Activated T-cell treated with anti-CD3 and anti-CD28 coated beads for 48 hours (primary cell): Measurements from ENCODE around the gene FHL3.

Source experiments
- DNase-seq: peaks from one replicate; pipeline ENCODE4 v3.0.0-alpha.2; 2020; ENCODE audit warnings: low read depth

Gene FHL3

GRCh38 chr1:38012363-38013226 is 7.3 kb upstream of the FHL3 start, which contains the start of gene UTP11:
Gene UTP11 (plus strand): TSS chr1:38012734. CDS start chr1:38012803, 69 bp downstream.
- DNase-seq, result peak; percentile 84

DNA sequence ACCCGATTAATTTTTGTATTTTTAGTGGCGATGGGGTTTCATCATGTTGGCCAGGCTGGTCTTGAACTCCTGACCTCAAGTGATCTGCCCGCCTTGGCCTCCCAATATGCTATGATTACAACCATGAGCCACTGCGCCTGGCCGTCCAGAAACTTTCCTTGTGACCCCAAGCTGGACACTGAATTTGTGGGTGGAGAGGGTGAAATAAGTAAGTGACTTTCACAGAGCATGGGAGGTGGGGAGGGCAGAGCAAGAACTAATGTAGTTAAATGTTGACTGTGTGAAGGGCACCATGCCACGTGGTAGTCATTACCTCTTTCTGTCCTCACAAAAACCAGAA is 4.5 kb upstream of the FHL3 start:
- no peak for DNase-seq

- peak; percentile 44 for DNase-seq
Observed at GRCh38 chr1:38009088-38009840, 4.0 kb upstream of the FHL3 start.

- no peak for DNase-seq
Observed at GRCh38 chr1:38006008-38006828, 904 bp upstream of the FHL3 start.

GRCh38 chr1:38004284-38005108 is 818 bp downstream of the FHL3 start:
- DNase-seq, result no peak

DNA sequence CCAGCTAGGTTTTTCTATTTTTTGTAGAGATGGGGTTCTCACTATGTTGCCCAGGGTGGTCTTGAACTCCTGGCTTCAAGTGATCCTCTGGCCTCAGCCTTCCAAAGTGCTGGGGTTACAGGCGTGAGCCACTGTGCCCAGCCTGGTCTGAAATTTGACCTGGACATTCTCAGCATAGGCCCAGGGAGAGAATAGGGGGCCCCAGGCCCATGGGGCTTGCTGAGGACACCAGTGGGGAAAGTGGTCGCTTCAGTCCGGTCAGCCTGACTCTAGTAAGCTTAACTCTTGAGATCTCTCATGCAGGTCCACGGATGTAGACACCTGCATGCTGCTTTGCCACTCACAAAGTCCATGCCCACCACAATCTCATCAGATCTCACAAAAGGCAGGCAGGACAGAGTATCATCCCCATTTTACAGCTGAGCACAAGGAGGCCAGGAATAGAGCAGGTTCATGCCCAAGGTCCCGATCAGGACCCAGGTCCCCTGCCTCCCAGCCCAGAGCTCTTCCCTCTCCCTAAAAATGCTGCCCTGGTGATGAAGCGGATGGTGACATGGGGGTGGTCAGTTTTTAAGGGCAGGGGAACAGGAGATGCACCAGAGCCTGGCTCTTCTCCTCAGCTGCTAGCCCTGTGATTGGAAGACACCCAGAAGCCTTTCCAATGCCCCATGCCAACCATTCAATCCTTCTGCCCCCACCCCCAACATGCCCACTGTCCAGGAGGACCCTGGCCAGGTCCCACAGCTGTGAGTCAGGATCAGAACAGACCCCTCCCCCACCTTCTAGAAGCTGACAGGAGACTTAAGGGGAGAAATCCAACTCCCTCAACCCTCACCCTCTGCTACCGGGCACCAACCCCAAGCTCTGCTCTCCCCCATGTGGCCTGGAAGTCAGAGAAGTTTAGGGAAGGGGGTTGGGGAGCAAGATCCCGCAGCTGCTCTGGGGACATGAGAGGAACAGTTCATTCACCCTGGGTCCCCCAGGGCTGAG is 1.8 kb downstream of the FHL3 start:
- no peak for DNase-seq

DNA sequence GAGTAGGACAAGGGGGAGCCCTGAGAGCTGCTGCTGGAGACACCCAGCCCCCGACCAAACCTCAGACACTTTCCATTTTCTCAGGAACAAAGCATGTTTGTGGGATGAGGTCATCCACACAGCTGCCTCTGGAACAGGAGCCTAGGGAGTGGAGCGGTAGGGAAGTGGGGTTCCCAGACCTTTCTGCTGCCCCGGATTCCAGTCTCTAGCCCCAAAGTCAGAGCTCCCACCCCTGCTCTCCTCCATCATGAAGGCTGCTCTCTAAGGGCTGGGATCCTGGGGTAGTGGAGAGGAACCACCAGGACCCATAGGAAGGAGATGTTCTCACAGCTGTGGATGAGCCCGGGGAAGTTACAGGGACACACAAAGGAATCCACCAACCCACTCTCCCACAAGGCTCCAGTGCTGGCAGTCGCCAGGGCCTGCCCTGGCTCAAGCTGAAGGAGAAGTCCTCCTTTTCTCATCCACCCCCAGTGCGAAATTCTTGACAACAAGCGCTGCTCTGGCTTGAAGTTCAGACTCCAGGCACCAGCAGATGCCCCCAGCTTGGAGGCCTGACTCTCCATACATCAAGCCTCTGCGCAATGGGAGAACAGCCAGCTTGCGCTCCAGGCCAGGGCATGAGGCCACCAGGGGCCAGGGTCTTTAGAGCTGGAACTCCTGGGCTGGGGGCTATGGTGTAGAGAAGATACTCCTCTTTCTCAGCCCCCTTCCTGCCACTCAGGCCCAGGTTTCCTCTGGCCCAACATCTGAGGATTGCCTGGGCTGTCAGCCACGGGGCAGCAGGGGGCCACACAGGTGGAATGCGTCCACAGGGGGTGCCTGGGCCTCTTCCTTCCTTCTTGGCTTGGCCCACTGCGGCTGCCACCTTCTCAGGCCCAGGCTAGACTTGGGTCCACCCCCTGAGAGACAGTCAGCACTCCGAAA is 4.5 kb downstream of the FHL3 start:
- DNase-seq, result no peak

DNA sequence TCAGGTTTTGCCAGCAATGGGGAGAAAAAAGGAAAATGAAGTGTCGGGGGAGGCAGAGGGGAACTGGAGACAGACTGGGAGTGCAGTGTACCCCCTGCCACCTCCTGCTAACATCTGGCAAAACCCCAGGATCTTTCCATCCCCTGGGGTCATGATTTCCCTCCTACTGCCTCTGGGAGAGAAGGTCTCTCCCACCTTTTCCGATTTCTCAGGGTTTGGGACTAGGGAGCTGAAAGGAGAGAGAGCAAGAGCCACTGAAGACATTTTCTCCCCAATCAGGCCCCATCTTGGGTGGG is 5.1 kb downstream of the FHL3 start:
- no peak for DNase-seq

DNA sequence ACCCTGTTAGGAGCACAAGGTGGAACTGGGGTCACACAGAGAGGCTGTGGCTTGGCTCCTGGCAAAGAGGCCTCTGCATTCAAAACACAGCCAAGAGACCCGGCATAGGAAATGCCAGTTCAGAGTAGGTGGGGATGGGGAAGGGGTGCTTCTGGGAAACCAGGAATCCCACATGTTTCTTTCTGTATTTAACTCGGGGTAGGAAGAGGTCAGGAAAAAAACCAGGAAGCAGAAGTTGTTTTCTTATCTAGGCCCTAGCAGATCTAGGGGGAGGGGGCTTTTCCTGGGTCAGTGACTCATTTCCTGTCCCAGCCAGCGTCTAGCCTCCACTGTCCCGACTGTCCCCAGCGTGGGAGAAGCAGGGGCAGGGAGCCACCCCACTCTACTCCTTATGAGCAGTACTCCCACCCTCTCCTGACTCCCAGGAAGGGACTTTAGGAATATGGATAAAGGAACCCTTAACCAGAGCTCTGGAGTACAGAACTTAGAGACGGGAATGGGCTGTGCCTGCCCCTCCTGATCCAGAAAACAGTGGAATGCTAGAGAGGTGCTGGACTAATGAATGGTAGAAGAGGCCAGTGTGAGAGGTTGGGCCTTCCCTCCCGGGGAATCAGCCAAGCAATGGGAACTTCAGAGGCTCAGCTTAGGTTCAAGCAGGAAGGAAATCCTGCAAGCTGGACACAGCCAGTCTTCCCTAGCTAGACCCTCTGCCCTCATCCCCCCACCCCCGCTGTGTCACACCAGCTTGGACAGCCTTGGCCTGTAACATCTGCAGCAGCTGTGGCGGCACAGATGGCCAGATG is 5.7 kb downstream of the FHL3 start:
- DNase-seq, result no peak

GRCh38 chr1:37998913-37999429 is 6.3 kb downstream of the FHL3 start:
- DNase-seq, result no peak

DNA sequence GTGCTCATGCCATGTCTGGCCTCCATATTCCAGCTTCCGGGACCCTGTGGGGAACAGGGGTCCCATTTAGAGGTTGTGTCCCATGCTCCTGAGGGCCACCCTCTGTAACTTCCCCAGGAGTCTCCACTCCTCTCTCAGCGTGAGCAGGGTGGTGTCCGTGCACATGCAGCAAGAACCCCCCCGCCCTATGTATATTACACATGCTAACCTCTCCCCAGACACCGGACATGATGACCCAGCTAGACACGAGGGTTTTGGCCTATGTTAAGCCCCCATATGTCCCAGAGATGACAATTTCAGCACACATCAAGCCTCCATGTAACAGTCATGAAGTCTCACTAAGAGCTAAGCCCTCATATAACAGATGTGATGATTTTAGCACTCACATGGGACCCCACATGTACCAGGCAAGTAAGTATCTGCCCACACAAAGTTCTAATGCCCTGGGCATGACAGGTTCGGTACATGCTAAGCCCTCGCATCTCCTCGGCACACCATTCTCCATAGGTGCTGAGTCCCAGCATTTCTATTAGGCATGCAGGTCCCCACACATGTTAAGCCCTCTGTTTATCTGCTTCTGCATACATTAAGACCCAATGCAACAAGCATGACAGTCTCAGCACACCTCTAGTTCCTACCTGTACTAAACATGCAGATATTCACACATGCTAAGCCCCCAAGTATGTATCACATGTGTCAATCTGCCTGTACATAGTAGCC is 7.1 kb downstream of the FHL3 start:
- no peak for DNase-seq

DNA sequence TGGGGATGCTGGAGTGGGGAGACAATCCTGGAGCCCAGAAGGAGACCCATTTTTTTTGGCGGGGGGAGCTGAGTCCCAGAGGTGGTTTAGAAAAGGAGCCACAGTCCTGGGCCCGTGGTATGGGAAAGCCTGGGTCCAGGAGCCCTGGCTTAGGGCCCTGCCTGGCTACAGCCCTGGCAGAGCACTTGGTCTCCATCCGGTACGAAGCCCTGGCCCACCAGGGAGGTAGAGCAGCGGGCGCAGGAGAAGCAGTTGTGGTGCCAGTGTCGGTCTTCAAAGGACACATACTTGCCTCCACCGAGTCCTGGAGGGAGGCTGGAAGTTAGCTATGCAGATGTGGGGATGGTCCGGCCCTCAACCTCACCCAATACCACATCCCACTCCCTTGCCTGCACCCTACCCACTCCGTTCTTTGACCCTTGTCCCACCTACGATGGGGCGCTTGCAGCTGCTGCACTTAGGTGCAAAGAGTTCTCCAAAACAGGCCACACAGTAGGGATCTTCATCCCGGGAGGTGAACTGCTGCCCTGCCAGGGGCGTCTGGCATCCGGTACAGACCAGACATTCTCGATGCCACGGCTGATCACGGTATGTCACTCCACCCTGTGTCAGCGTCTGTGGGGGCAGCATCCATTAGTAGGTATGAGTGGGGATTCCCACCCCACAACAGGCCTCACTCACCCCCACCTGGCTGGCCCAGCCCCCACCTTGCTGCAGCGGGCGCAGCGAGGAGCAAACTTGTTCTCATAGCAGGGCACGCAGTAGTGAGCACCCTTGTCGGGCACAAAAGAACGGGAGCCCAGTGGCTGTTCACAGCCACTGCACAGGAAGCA is 7.8 kb downstream of the FHL3 start:
- no peak for DNase-seq

DNA sequence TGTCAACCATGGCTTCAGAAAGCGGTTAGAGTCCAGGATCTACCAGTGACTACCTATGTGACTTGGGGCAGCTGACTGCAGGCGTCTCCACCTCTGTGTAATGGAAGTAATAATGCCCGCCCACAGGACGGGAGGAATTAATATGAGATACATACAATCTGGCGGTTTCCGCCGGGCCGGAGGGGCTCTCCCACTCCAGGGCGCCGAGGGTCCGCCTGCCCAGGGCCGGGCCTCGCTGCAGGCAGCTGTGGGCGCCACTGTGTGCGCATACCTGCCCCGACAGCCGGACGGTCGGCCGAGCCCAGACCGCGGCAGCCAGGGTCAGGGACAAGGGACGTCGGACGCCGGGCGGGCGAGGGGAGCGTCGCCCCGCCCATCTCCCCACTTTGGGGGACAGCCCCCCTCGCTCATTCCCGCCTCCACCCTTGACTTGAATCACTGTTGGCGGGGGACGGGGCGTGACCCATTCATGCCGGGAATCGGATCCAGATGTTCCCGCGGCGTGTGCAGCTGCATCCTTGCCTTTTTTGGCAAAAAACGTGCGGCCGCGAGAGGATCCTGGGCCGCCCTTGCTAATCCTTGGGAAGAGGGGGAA is 9.5 kb downstream of the FHL3 start:
- DNase-seq, result no peak

GRCh38 chr1:37994886-37995566 is 10.3 kb downstream of the FHL3 start:
- no peak for DNase-seq

GRCh38 chr1:37989361-37989930 is 15.9 kb downstream of the FHL3 start:
- DNase-seq, result no peak
